ENCODE data around the gene KCNMA1.

KCNMA1 gene

GRCh38 chr10:77087366-77087765, 550.2 kb downstream of the KCNMA1 start:
- DNase-seq, result no peak

DNA sequence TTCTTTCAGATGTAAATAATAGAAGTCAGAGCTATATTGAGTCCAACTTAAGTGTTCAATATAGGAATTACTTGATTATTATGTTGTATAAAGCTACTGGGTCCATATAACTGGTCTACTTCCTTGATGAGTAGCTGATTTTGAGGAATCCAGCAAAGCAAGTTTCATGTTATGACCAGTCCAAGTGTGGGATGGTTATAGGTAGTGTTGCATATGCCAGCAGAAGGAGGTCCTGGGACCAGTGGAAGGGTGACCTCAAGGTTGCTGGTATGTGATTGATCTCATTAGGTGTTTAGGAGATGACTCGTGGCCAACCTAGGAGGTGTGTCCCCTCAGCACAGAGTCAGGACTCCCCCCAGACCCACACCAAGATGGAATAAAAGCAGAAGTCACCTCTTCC, 551.5 kb downstream of the KCNMA1 start:
- DNase-seq, result no peak

DNA sequence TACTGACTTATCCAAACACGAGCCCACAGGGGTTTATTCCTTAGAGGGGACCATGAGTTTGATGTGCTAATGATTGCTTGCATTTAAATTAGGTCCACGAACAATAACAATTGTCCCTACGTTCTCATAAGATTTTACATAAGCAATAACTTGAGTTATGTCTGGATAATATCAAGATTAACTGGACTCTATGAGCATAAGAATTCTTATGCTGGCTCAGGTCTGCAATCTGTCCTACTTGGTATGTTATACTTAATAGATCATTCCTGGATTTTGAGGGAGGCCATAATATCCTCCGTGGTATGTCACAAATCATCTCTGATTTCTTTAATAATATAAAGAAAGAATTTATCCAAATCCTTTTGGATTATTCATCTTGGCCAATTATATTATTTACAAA, 552.3 kb downstream of the KCNMA1 start:
- DNase-seq, result no peak

- no peak for DNase-seq
Measured at GRCh38 chr10:77084431-77085144, 553.0 kb downstream of the KCNMA1 start.

DNA sequence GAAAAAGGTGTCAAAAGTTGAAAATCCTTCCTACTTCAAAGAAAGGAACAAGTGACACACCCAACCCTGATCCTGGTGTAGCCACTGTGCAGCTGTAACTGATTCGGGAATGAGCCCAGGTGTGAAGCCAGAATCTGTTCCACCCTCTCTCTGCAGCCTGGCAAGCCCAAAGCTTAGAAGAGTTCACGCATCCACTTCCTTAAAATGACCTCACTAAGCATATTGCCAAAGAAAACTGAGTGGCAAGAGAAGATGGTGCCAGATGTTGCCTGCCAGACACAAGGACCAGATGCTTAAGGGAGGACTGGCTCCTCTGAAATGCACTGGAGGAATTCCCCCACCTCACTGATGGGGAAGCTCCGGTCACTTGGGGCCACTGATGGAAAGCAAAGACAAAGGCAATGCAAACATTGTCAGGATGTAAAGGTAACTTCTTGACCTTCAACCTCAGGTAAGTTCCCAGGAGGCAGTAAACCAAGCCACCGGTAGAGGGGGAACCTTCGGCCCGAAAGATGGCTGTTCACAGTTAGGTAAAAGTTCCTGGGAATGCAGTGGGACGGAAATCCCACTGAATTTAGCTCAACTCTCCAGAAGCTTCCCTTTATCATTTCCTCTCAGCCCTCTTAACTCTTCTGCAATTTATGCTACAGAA, 554.9 kb downstream of the KCNMA1 start:
- no peak for DNase-seq

GRCh38 chr10:77081481-77081891, 556.1 kb downstream of the KCNMA1 start:
- DNase-seq, result no peak

- no peak for DNase-seq
Measured at GRCh38 chr10:77080361-77081027, 557.1 kb downstream of the KCNMA1 start.

GRCh38 chr10:77079592-77080300, 557.9 kb downstream of the KCNMA1 start:
- no peak for DNase-seq

DNA sequence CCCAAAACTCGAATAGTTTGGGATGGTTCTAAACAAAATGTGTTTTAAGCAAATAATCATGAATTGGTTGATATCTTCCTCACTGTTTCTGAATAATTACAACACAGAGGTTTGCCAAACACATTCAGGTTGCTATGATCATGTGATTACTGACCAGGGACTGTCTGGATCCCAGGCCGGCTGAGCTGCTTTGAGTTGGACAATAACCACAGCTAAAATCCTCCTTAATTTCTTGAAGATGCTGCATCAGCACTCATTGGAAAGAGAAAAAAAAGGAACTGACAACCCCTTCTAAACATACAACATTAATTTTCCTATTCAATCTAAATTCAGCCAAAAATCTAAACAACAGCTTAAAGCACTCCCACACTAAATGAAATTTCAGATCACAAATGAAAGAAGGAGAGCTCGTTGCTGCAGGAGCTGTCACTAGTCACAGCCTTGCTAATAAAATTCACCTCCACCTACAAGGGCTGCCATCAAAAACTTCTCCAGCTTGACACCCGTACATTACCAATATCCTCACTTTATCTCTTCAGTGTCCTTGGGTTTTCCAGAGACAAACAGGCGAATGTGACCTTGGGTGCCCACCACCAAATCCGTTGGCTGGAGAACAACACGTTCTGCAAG, 560.2 kb downstream of the KCNMA1 start:
- no peak for DNase-seq

DNA sequence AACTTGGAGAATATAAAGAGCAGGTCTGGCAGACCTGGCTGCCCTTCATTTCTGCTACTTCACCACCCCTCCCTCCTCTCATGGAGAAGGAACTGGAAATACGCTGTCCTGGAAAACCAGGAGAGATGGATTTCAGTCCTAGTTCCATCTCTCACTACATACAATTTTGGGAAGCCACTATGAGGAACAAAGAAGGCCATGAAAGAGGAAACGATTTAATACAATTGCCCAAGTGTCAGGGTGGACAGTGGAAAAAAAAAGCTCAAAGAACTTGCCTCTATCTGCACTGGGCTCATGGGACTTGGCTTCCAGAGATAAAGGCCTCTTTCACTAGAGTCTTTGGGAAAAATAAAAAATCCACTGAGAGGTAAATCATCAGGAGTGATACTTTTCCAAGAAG, 561.7 kb downstream of the KCNMA1 start:
- no peak for DNase-seq

GRCh38 chr10:77074104-77074624, 563.4 kb downstream of the KCNMA1 start:
- no peak for DNase-seq

- no peak for DNase-seq
Measured at GRCh38 chr10:77073663-77073960, 564.0 kb downstream of the KCNMA1 start.

- DNase-seq, result no peak
Measured at GRCh38 chr10:77072836-77073662, 564.6 kb downstream of the KCNMA1 start.

DNA sequence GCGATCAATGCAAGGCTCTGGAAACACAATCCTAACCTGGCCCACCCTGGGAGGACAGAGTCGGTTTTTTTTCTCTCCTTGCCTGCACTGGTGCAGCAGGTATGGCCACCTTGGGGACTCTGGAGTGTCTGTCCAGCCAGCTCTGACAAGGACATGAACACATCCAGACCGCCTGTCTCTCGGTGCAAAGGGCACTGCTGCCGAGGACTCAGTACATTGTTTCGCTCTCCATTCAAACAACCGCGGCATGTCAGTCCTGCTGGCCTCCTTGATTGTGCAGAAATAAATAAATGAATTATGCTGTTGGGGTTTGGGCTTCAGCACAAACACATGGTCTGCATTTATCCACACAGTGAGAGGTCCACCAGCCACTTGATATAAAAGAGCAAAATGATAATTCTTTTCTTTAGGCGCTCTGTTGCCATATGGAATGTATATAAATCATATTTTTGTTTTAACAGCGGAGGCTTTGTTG, 565.2 kb downstream of the KCNMA1 start:
- DNase-seq, result no peak

DNA sequence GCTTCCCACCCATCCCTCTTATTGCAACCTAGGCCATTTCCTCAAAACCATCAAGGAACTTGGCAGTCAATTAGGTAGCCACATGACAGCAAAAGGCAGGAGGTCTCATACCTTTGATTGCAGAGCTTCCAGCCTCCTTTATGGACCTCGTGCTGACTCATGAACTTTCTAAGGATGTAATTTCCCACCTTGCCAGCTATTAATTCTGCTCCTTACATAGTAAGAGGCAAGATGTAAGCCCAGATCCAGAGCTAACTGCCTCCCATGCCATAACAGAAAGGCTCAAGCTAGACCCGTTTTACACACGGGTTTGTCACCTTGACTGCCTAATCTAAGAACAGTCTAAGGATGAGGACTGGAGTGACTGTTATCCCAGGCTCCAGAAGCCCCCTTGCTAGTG, 565.7 kb downstream of the KCNMA1 start:
- DNase-seq, result no peak

DNA sequence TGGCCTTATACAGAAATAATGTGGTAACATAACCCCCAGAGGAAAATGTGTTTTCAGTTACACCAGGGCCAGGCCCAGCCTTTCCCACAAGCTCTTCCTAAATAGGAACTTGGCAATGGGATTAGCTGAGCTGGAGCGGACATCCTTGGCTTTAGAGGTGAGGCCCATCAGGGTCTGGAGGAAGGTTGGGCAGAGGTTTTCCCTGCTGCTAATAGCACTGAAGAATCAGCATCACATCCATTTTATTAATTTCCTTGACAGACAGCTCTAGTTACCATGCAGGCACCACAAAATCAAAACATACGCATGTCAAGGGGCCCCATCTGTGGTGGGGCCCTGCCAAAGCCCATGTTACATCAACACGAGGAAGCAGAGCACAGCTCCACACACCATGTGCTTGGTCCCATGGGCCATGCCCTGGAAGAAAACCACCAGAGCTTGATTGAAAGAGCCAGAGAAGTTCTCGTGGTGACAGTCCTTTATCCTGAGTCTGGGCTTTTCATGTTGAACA, 566.6 kb downstream of the KCNMA1 start:
- no peak for DNase-seq

GRCh38 chr10:77070346-77070745, 567.3 kb downstream of the KCNMA1 start:
- no peak for DNase-seq

DNA sequence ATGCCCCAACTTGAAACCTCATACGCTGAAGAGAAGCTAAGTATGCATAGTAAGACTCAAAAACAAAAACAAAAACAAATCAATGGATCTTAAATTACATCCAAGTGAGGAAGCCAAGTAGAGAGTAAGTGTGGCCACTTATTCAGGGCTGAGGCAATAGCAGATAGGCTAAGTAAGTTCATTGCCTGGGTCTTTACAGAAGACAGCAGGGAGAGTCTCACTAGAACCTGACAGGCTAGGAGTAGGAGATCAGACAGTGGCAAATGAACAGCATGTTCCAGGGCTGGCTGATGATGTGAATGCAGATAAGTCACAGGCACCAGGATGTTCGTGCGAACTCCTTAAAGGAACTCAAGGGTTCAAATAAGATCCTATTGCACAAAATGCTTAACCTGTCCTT, 568.6 kb downstream of the KCNMA1 start:
- no peak for DNase-seq

GRCh38 chr10:77068272-77068671, 569.3 kb downstream of the KCNMA1 start:
- no peak for DNase-seq

GRCh38 chr10:77062381-77062780, 575.2 kb downstream of the KCNMA1 start:
- DNase-seq, result no peak

DNA sequence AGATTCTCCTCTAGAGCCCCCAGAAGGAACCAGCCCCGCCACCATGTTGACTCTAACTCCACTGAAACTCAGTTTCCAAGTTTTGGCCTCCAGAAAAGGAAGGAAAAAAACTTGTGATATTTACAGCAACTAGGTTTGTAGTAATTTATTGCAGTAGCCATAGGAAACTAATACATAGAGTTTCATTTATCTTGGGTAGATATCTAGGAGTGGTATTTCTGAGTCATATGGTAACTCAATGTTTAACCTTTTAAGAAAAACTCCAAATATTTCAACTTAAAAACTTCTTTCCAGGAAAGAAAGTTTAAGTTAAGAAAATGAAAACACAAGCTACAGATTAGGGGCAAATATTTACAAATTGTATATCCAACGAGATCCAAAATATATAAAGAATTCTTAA, 576.7 kb downstream of the KCNMA1 start:
- no peak for DNase-seq

- no peak for DNase-seq
Measured at GRCh38 chr10:77056650-77057049, 581.0 kb downstream of the KCNMA1 start.
